Measurements from ENCODE around the gene MYD88. TPM values are rescaled to one million over a fixed set of nuclear protein-coding genes. Genes with fewer than 3 reads are reported as not detected.

Gene MYD88
- total and polyA plus RNA-seq, 2 donors from 2014 or later = 20.8 to 34.5 TPM

GRCh38 chr3:38098376-38098723, 40.1 kb upstream of the MYD88 start:
- Histone ChIP-seq H3K9ac (ENCODE audit: low read length in 3 of 3) (no peak overlapping the region), H3K4me1 (ENCODE audit: control insufficient read depth in 2 of 3, insufficient read depth in 2 of 3, low read depth in 1 of 3, low read length in 3 of 3) (no peaks in the 10 kb centered on the region), H3K27ac (ENCODE audit: low read depth in 2 of 2, low read length in 2 of 2) (no peak overlapping the region), H3K36me3 (ENCODE audit: control insufficient read depth in 2 of 3, insufficient read depth in 3 of 3, low read length in 3 of 3) (no peaks in the 10 kb centered on the region), H3K4me3 (ENCODE audit: low read length in 3 of 3) (no peak overlapping the region), H3K27me3 (ENCODE audit: control insufficient read depth, insufficient read depth, low read length) (no peaks in the 10 kb centered on the region), H3K9me3 (ENCODE audit: control insufficient read depth in 2 of 3, insufficient read depth in 1 of 3, low read length in 3 of 3) (no peaks in the 10 kb centered on the region)
- FAIRE-seq (no peak), DNase-seq (no peak)
- TF ChIP-seq CTCF (IDR thresholded peaks at IDR 0.05; ENCODE audit: borderline replicate concordance, extremely low read depth, insufficient read depth) = no peak
- intact Hi-C loops (cut with DNase I) = no loop called here

DNA sequence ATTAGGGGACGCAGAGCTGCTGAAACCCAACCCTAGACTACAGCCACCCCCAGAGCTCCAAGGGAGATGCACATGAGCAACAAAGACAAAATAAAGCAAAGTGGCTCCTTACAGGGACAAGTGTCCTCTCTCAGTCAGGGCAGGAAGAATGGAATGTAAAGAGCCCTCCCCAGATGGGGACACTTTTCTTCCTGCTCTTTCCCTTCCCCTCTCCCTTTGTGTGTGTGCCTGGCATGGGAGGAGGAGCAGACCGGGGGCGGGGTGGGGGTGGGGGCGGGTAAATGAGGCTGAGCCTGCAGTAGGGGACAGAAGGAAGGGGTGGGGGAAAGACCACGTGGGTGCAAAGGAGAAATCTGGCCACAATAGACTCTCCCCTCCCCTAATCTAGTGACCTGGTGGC, 38.9 kb upstream of the MYD88 start:
- Histone ChIP-seq H3K4me3 (ENCODE audit: low read length in 3 of 3) (no peak overlapping the region), H3K36me3 (ENCODE audit: control insufficient read depth in 2 of 3, insufficient read depth in 3 of 3, low read length in 3 of 3) (no peaks in the 10 kb centered on the region), H3K9me3 (ENCODE audit: control insufficient read depth in 2 of 3, insufficient read depth in 1 of 3, low read length in 3 of 3) (no peaks in the 10 kb centered on the region), H3K27ac (ENCODE audit: low read depth in 2 of 2, low read length in 2 of 2) (no peak overlapping the region), H3K4me1 (ENCODE audit: control insufficient read depth in 2 of 3, insufficient read depth in 2 of 3, low read depth in 1 of 3, low read length in 3 of 3) (no peaks in the 10 kb centered on the region), H3K9ac (ENCODE audit: low read length in 3 of 3) (no peak overlapping the region), H3K27me3 (ENCODE audit: control insufficient read depth, insufficient read depth, low read length) (no peaks in the 10 kb centered on the region)
- no peak for FAIRE-seq
- intact Hi-C loops (cut with DNase I) = no loop called here
- TF ChIP-seq CTCF (IDR thresholded peaks at IDR 0.05; ENCODE audit: borderline replicate concordance, extremely low read depth, insufficient read depth) = no peak
- DNase-seq = no peak

DNA sequence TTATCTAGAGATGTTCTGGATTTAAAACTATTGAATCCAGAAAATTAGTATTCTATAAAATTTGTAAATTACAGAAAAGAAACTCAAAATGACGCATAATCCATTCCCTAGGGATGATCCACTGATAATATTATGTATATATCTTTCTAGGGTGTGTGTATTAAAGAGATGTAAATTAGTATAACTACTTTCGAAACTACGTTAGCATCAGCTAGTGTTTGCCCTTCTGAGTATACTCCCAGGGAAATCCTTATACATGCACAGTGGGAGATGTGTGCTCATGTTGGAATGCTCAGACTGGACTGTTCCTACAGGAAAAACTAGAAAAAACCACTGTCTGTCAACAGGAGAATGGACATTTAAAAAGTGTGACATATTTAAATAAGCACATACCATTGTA, 38.0 kb upstream of the MYD88 start:
- Histone ChIP-seq H3K9ac (ENCODE audit: low read length in 3 of 3) (no peak overlapping the region), H3K36me3 (ENCODE audit: control insufficient read depth in 2 of 3, insufficient read depth in 3 of 3, low read length in 3 of 3) (no peaks in the 10 kb centered on the region), H3K4me3 (ENCODE audit: low read length in 3 of 3) (no peak overlapping the region), H3K4me1 (ENCODE audit: control insufficient read depth in 2 of 3, insufficient read depth in 2 of 3, low read depth in 1 of 3, low read length in 3 of 3) (no peaks in the 10 kb centered on the region), H3K27ac (ENCODE audit: low read depth in 2 of 2, low read length in 2 of 2) (no peak overlapping the region), H3K27me3 (ENCODE audit: control insufficient read depth, insufficient read depth, low read length) (no peaks in the 10 kb centered on the region), H3K9me3 (ENCODE audit: control insufficient read depth in 2 of 3, insufficient read depth in 1 of 3, low read length in 3 of 3) (no peaks in the 10 kb centered on the region)
- no peak for DNase-seq
- intact Hi-C loops (cut with DNase I) = no loop called here
- FAIRE-seq = no peak
- TF ChIP-seq CTCF (IDR thresholded peaks at IDR 0.05; ENCODE audit: borderline replicate concordance, extremely low read depth, insufficient read depth) = no peak

DNA sequence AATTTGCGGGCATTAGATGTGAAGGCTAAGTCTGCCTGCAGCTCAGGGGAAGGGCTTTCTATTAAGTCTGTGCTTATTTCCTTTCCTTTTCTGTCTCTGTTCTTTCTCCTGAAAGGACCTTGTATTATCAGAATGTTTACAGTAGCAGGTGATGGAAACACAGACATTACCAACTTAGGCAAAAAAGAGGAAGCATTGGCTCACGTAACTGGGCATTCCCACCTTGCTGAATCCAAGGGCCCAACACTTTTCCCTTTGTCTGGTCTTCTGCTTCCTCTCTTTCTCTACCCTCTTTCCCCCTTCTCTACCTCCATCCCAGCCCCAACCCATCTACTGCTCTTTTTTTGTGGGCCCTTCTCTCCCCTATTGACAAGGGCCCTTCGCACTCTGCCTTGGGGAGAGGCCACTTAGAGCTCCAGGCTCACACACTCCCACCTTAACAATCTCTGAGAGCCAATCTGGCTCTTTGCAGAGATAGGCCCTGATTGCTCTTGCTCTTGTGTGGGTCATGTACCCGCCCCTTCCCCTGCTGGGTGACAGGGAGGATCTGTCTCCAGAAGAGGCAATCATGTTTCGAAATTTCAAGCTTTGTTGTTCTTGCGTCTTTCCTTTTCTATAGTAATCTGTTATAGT, 36.5 kb upstream of the MYD88 start:
- H3K4me1 ChIP-seq (ENCODE audit: control insufficient read depth in 2 of 3, insufficient read depth in 2 of 3, low read depth in 1 of 3, low read length in 3 of 3) = no peaks in the 10 kb centered on the region
- no peak overlapping the region for H3K9ac ChIP-seq (ENCODE audit: low read length in 3 of 3)
- no peaks in the 10 kb centered on the region for H3K27me3 ChIP-seq (ENCODE audit: control insufficient read depth, insufficient read depth, low read length)
- H3K27ac ChIP-seq (ENCODE audit: low read depth in 2 of 2, low read length in 2 of 2) = no peak overlapping the region
- intact Hi-C loops (cut with DNase I) = no loop called here
- no peaks in the 10 kb centered on the region for H3K36me3 ChIP-seq (ENCODE audit: control insufficient read depth in 2 of 3, insufficient read depth in 3 of 3, low read length in 3 of 3)
- no peak for TF ChIP-seq CTCF (IDR thresholded peaks at IDR 0.05; ENCODE audit: borderline replicate concordance, extremely low read depth, insufficient read depth)
- DNase-seq (no peak), FAIRE-seq (no peak)
- no peaks in the 10 kb centered on the region for H3K9me3 ChIP-seq (ENCODE audit: control insufficient read depth in 2 of 3, insufficient read depth in 1 of 3, low read length in 3 of 3)
- no peak overlapping the region for H3K4me3 ChIP-seq (ENCODE audit: low read length in 3 of 3)

All from kidney (tissue), 14 donors.